PC-9 (cell line): ENCODE measurements around the gene VGLL2. TPM values are rescaled to one million over a fixed set of nuclear protein-coding genes. Genes with fewer than 3 reads are reported as not detected.
"Not testable (repeated sequence)": the region's sequence is repeated elsewhere in the genome, so short reads cannot be mapped to it uniquely, and the experiment has no call there.

Experiments used
- BruUV-seq: library from RNA; stranded (reverse); fragments of 400-500 nt; replicated peaks from 2 replicates; lab custom pipeline; 2021; lab: Mats Ljungman, UMichigan
- CTCF ChIA-PET: fragments of 300-600 bp; sonication (Branson Sonifier 250); formaldehyde crosslinking; loops from one replicate; lab custom pipeline; 2022; ENCODE audit warnings: antibody characterized with exemption; lab: Charles Lee
- POLR2A ChIA-PET: fragments of 300-600 bp; sonication (Branson Sonifier 250); formaldehyde crosslinking; loops from one replicate; lab custom pipeline; 2022; ENCODE audit warnings: antibody characterized with exemption; ENCODE audit not compliant: unreplicated experiment; lab: Charles Lee
- DNase-seq, 2 experiments: peaks; one replicate each; pipeline versions ENCODE4 v3.0.0 to v3.0.0-alpha.2; 2015 to 2022; ENCODE audit warnings: mixed read lengths in 1 of 2
- H2AFZ ChIP-seq: fragments of 200-600 bp; sonication (generic); 2 replicates; pipeline ENCODE4 v1.8.1; 2017; ENCODE audit warnings: antibody characterized with exemption
- H3F3A ChIP-seq: fragments of 200-600 bp; sonication (generic); 2 replicates; pipeline ENCODE4 v1.8.1; 2017; ENCODE audit warnings: antibody characterized with exemption, mild to moderate bottlenecking, low read depth; ENCODE audit not compliant: insufficient read depth
- H3K27ac ChIP-seq: fragments of 200-600 bp; sonication (generic); 2 replicates; pipeline ENCODE4 v1.6.1; 2016; ENCODE audit warnings: mixed run types
- H3K27me3 ChIP-seq: fragments of 200-600 bp; sonication (generic); 2 replicates; pipeline ENCODE4 v1.6.1; 2016; ENCODE audit warnings: low read depth, mixed run types; ENCODE audit not compliant: insufficient read depth
- H3K36me3 ChIP-seq: fragments of 200-600 bp; sonication (generic); 2 replicates; pipeline ENCODE4 v1.6.1; 2016; ENCODE audit warnings: low read depth, mixed run types
- H3K4me1 ChIP-seq: fragments of 200-600 bp; sonication (generic); replicated peaks from 2 replicates; pipeline ENCODE4 v1.6.1; 2016; ENCODE audit warnings: mixed run types; ENCODE audit not compliant: insufficient read depth
- H3K4me2 ChIP-seq: fragments of 200-600 bp; sonication (generic); 2 replicates; pipeline ENCODE4 v1.6.1; 2017; ENCODE audit warnings: mixed run types
- H3K4me3 ChIP-seq: fragments of 200-600 bp; sonication (generic); 2 replicates; pipeline ENCODE4 v1.6.1; 2016; ENCODE audit warnings: mixed run types
- H3K79me2 ChIP-seq: fragments of 200-600 bp; sonication (generic); 2 replicates; pipeline ENCODE4 v1.6.1; 2017; ENCODE audit warnings: low read depth, mixed run types
- H3K9me2 ChIP-seq: fragments of 200-600 bp; sonication (generic); 2 replicates; pipeline ENCODE4 v1.8.1; 2017; ENCODE audit warnings: mild to moderate bottlenecking; ENCODE audit not compliant: insufficient read depth
- H3K9me3 ChIP-seq: fragments of 200-600 bp; sonication (generic); 2 replicates; pipeline ENCODE4 v1.8.1; 2016; ENCODE audit warnings: low read depth; ENCODE audit not compliant: insufficient read depth
- H4K20me1 ChIP-seq: fragments of 200-600 bp; sonication (generic); 2 replicates; pipeline ENCODE4 v1.8.1; 2017; ENCODE audit not compliant: insufficient read depth
- EZH2 ChIP-seq: fragments of 200-600 bp; sonication (generic); IDR thresholded peaks from 2 replicates; pipeline ENCODE4 v1.8.0; 2017; ENCODE audit warnings: antibody characterized with exemption, low read depth
- intact Hi-C: fragments of 100-400 bp; cut with micrococcal nuclease; formaldehyde crosslinking; loops from one replicate; pipeline ENCODE4 v1.10.0; 2022; ENCODE audit not compliant: unreplicated experiment
- total RNA-seq: library from RNA; stranded (reverse); gene quantifications from 2 replicates; pipeline ENCODE4 v1.2.3, GENCODE V29; 2021
- TF ChIP-seq, protein P1 (sequence below): fragments of 200-600 bp; sonication (generic); conservative IDR thresholded peaks from 2 replicates; pipeline ENCODE4 v1.6.1; 2017; ENCODE audit warnings: mixed run types, antibody characterized with exemption, mild to moderate bottlenecking, moderate library complexity

The VGLL2 gene
- total RNA-seq, 1 experiment from 2014 or later = not detected

DNA sequence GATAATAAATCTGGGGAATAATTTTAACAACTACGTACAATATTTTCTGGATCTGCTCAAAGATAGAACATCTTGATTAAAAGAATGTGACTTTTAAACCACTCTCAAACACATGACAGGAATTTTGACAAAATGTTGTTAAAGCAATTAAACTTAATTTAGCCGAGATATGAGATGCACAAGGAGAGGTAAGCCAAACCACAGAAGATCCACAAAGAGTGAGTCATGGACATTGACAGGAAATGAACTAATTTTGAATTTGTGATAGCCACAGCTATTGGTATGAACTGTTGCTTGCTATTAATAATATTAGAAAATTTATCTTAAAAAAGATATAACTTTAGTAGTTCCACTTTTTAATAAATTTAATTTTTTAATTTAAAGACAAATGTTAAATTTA is 27.8 kb upstream of the VGLL2 start:
- no peak for TF ChIP-seq EZH2
- TF ChIP-seq, protein P1, sequence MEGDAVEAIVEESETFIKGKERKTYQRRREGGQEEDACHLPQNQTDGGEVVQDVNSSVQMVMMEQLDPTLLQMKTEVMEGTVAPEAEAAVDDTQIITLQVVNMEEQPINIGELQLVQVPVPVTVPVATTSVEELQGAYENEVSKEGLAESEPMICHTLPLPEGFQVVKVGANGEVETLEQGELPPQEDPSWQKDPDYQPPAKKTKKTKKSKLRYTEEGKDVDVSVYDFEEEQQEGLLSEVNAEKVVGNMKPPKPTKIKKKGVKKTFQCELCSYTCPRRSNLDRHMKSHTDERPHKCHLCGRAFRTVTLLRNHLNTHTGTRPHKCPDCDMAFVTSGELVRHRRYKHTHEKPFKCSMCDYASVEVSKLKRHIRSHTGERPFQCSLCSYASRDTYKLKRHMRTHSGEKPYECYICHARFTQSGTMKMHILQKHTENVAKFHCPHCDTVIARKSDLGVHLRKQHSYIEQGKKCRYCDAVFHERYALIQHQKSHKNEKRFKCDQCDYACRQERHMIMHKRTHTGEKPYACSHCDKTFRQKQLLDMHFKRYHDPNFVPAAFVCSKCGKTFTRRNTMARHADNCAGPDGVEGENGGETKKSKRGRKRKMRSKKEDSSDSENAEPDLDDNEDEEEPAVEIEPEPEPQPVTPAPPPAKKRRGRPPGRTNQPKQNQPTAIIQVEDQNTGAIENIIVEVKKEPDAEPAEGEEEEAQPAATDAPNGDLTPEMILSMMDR = no peak
- H3K36me3 ChIP-seq = no peaks in the 10 kb centered on the region
- H2AFZ ChIP-seq = no peak overlapping the region
- H3F3A ChIP-seq = no peaks in the 10 kb centered on the region
- no peaks in the 10 kb centered on the region for H3K27me3 ChIP-seq
- H3K4me3 ChIP-seq = no peak overlapping the region
- BruUV-seq = no TSS peak
- no peaks in the 10 kb centered on the region for H3K9me2 ChIP-seq
- no peaks in the 10 kb centered on the region for H4K20me1 ChIP-seq
- H3K27ac ChIP-seq = no peak overlapping the region
- H3K79me2 ChIP-seq = no peaks in the 10 kb centered on the region
- DNase-seq = no peak
- no peaks in the 10 kb centered on the region for H3K9me3 ChIP-seq
- no peak overlapping the region for H3K4me2 ChIP-seq
- ChIA-PET POLR2A (no interaction called here), CTCF (no interaction called here)
- intact Hi-C loops = no loop called here
- H3K4me1 ChIP-seq = no peaks in the 10 kb centered on the region

DNA sequence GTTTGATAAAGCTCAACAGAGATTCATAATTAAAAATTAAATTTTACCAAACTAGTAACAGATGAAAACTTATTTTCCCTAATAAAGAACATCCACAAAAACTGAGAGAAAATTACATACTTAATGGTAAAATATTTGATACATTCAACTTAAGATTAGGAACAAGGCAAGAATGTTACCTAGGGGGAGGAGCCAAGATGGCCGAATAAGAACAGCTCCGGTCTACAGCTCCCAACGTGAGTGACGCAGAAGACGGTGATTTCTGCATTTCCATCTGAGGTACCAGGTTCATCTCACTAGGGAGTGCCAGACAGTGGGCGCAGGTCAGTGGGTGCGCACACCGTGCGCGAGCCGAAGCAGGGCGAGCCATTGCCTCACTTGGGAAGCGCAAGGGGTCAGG is 20.8 kb upstream of the VGLL2 start:
- H3K27me3 ChIP-seq, BruUV-seq, H3K79me2 ChIP-seq, H3K4me2 ChIP-seq, H3K27ac ChIP-seq, H3K4me3 ChIP-seq, DNase-seq, POLR2A ChIA-PET, H3F3A ChIP-seq, intact Hi-C loops, H3K36me3 ChIP-seq, H3K9me2 ChIP-seq, H3K9me3 ChIP-seq, H4K20me1 ChIP-seq, CTCF ChIA-PET, H2AFZ ChIP-seq, H3K4me1 ChIP-seq: not testable (repeated sequence)

DNA sequence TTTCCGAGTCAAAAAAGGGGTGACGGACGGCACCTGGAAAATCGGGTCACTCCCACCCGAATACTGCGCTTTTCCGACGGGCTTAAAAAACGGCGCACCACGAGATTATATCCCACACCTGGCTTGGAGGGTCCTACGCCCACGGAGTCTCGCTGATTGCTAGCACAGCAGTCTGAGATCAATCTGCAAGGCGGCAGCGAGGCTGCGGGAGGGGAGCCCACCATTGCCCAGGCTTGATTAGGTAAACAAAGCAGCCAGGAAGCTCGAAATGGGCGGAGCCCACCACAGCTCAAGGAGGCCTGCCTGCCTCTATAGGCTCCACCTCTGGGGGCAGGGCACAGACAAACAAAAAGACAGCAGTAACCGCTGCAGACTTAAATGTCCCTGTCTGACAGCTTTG is 20.4 kb upstream of the VGLL2 start:
- BruUV-seq, H3F3A ChIP-seq, H3K4me3 ChIP-seq, POLR2A ChIA-PET, H3K27me3 ChIP-seq, CTCF ChIA-PET, H2AFZ ChIP-seq, H3K9me3 ChIP-seq, H3K4me1 ChIP-seq, H3K4me2 ChIP-seq, H4K20me1 ChIP-seq, H3K36me3 ChIP-seq, intact Hi-C loops, H3K9me2 ChIP-seq, H3K27ac ChIP-seq, DNase-seq, H3K79me2 ChIP-seq: not testable (repeated sequence)

DNA sequence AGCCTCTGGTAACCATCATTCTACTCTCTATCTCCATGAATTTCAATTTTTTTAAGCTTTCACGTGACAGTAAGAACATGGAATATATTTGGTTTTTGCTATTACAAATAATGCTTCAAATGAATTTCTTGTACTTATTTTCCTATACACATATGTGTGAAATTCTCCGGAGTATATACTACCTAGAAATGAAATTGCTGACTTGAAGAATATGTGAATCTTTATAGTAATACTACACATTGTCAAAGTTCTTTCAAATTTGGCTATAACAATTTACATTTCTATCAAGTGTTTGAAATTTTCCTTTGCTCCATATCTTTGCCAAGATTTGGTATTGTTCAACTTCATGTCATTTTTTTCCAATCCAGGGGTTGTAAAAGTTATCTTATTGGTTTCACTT is 11.6 kb upstream of the VGLL2 start:
- TF ChIP-seq EZH2 = no peak
- TF ChIP-seq, protein P1 = no peak
- CTCF ChIA-PET = no interaction called here

More for the DNA sequence above, 11.6 kb upstream of the VGLL2 start:
- no peak overlapping the region for H3K4me3 ChIP-seq
- H4K20me1 ChIP-seq = no peaks in the 10 kb centered on the region
- no peaks in the 10 kb centered on the region for H3K4me1 ChIP-seq
- no peak overlapping the region for H3K27ac ChIP-seq
- no peaks in the 10 kb centered on the region for H3K9me3 ChIP-seq
- POLR2A ChIA-PET = no interaction called here
- no peaks in the 10 kb centered on the region for H3K27me3 ChIP-seq
- no peak for DNase-seq
- no peaks in the 10 kb centered on the region for H3F3A ChIP-seq
- H3K9me2 ChIP-seq = no peaks in the 10 kb centered on the region
- H3K79me2 ChIP-seq = no peaks in the 10 kb centered on the region
- intact Hi-C loops = no loop called here
- H2AFZ ChIP-seq = no peak overlapping the region
- H3K4me2 ChIP-seq = no peak overlapping the region
- no peaks in the 10 kb centered on the region for H3K36me3 ChIP-seq
- BruUV-seq = no TSS peak
